AG09319 (cell line): ENCODE measurements around the gene LTBP2.

ENCODE experiments used
- DNase-seq: peaks from one replicate; pipeline ENCODE4 v3.0.0-alpha.2; 2010; ENCODE audit warnings: low read depth; ENCODE audit errors: extremely low read depth
- TF ChIP-seq, protein P1 (sequence below): IDR thresholded peaks from 2 replicates; pipeline ENCODE4 v1.5.1; 2011; ENCODE audit warnings: low read depth, mild to moderate bottlenecking, inconsistent platforms, low read length, moderate library complexity

LTBP2 gene

DNA sequence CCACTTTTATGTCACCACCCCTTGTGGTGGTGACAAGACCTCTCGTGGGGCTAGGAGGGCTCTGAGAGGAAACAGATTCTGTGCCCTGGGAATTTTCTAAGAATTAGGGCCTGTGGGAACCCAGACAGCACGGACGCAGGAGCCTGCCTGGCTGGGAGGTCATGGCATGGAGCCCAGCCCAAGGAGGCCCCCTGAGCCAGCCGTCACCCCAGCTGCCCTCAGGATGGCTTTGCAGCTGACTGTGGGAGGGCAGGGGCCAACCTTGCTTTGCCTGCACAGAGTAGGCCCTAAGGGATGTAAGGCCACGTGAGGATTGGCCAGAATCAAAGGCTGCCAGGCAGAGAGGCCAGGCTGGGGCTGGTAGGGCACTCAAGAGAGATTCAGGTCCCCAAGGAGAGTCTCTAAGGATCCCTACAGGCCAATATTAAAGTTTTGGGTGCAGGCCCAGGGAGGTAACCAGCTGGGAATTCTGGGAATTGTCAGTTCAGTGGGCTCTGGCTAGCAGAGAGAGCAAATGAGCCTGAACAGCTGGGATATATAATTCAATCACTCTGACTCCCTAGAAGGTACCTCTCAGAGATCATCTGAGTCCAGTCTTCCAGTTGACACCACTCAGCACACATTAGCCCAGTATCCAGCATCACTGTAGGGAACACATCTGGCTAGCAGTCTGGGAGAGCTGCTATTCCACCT, 6.4 kb downstream of the LTBP2 start:
- TF ChIP-seq, protein P1, sequence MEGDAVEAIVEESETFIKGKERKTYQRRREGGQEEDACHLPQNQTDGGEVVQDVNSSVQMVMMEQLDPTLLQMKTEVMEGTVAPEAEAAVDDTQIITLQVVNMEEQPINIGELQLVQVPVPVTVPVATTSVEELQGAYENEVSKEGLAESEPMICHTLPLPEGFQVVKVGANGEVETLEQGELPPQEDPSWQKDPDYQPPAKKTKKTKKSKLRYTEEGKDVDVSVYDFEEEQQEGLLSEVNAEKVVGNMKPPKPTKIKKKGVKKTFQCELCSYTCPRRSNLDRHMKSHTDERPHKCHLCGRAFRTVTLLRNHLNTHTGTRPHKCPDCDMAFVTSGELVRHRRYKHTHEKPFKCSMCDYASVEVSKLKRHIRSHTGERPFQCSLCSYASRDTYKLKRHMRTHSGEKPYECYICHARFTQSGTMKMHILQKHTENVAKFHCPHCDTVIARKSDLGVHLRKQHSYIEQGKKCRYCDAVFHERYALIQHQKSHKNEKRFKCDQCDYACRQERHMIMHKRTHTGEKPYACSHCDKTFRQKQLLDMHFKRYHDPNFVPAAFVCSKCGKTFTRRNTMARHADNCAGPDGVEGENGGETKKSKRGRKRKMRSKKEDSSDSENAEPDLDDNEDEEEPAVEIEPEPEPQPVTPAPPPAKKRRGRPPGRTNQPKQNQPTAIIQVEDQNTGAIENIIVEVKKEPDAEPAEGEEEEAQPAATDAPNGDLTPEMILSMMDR: no peak
- no peak for DNase-seq

DNA sequence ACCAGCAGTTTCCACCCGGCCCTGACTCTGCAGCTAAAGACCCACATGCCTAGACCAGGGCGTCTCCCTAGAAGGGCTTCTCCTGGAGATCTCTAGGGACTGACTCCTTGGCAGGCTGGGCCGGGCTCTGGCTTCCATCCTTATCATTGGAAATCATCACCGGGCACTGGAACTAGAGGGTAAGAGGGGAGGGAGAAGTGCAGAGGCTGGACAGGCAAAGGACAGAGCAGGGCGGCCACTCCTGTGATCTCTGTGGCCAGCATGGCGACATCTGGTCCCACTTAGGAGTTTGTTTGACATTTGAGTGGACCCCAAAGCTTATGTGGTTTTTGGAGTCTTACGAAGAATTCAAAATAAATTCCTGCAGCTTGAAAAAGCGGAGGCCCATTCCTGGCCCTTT, 7.1 kb downstream of the LTBP2 start:
- DNase-seq: no peak
- TF ChIP-seq, protein P1: no peak

DNA sequence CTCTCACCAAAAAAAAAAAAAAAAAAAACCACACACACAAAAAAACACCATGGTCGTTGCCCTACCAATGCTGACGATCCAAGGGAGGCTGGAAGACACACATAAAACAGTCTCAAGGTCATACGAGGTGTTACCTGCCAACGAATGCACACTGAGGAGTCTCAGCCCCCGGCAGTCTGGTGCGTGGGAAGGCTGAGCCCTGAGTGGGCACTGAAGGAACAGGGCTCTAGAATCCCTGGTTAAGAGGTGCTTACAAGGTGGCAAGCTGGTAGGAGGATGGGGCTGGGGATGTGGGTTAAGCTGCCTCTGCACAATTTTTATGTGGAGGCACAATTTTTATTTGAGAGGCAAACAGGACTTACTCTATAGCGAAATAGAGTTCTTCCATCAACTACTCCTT, 7.9 kb downstream of the LTBP2 start:
- DNase-seq: no peak
- TF ChIP-seq, protein P1: no peak

DNA sequence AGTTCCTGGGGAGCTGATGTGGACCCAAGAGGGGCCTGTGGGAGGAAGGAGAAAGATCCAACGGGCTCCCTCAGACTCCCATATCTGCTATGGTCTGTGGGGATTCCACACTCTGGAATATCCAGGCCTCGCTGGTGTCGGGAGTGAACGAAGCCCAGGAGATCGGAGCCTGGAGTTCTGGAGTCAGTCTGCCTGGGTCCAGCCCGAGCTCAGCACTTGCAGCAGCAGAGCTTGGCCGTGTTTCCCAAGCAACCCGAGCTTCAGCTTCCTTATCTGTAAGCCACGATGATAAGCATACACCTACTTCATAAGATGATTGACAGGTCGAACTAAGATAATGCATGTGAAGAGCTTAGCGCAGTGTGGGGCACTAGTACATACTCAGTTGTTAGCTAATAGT, 10.1 kb downstream of the LTBP2 start:
- TF ChIP-seq, protein P1: no peak
- DNase-seq: no peak

DNA sequence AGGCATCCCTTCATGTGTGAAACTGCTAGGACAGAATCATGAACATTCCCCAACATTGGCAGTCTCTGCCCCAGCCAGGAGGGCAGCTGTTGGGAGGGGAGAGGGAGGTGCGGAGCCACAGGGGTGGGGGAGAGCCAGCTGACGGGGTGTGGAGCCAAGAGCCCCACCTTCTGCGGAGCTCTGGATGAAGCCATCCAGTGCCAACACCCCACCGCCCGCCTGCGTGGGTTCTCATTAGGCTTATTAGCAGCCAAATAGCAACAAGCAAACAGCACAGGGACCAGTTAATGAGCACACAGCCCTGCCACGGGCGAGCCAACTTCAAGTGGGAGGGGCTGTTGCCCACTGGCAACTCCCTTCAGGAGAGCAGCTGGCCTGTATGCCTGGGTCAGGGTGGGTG, 12.1 kb downstream of the LTBP2 start:
- DNase-seq: no peak
- TF ChIP-seq, protein P1: no peak

DNA sequence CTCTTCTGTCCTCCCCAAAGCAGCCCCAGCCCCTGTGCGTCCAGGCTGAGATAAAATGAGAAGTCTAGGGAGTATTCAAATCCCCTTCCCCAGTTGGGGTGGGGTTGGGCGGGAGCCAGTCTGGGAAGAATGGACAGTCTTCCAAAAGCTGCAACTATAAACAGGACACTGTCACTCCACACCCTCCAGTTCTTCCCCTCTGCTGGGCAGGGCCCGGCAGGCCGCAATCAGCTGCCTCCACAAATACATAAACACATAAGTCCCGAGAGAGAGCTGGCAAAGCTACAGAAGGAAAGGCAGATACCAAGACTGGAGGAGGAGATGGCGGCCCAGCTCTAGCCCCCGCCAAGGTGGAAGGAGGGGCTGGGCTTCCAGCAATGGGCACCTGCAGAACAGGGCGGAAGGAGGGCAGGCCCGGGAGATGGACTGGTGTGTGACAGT, 12.7 kb downstream of the LTBP2 start:
- DNase-seq: no peak
- TF ChIP-seq, protein P1: no peak

DNA sequence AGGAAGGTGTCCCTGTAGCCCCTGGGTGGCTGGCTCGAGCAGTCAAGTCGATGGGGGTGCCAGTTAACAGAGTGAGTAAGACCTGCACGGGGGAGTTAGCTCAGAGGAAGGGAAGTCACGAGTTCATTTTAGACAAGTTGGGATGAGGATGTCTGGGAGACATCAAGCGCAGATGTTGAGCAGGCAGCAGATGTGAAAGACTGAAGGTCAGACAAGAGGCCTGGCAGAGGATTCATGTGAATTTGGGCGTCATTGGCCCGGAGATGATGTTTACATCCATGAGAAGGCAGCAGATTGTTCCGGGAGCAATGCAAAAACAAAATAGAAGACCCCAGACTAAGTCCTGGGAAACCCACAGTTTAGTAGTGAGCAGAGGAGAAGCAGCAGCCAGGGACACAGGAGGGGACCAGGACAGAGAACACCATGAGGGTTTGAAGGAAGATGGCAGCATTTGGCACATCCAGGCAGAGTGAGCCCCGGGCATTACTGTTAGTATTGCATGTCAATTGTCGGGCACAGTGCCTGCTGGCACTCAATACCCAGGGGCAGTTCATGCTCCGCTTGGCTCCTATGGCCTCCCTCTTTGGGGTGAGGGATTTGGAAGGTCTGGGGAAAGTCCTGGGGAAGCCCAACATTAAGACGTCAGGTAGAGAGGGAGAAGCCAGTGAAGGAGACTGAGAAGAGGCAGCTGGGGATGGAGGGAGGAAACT, 15.1 kb downstream of the LTBP2 start:
- TF ChIP-seq, protein P1: no peak
- no peak for DNase-seq
